B cell (primary cell): ENCODE measurements around the gene BHLHE40. TPM values are rescaled to one million over a fixed set of nuclear protein-coding genes. Genes with fewer than 3 reads are reported as not detected.

Experiments used
- ATAC-seq: fragments of 200-7000 bp; cut with Tn5 transposase; one replicate; pipeline ENCODE4 v1.10.0; 2021; ENCODE audit warnings: low read depth, mild to moderate bottlenecking, moderate number of reproducible peaks, moderate library complexity
- CTCF ChIA-PET: fragments of 350-600 bp; sonication (Branson Sonifier 250); formaldehyde crosslinking; loops from one replicate; lab custom pipeline; 2021; ENCODE audit warnings: antibody characterized with exemption, inconsistent platforms; lab: Charles Lee
- POLR2A ChIA-PET: fragments of 350-600 bp; sonication (Branson Sonifier 250); formaldehyde crosslinking; loops from one replicate; lab custom pipeline; 2021; ENCODE audit warnings: antibody characterized with exemption; lab: Charles Lee
- DNase-seq: peaks from one replicate; pipeline ENCODE4 v3.0.0; 2013
- H2AFZ ChIP-seq: 2 replicates; pipeline ENCODE4 v1.6.1; 2012; ENCODE audit warnings: mild to moderate bottlenecking, low read depth, low read length; ENCODE audit not compliant: insufficient read depth, poor library complexity, severe bottlenecking
- H3K27ac ChIP-seq, 2 donors: 1 replicate in 1 of 2; 2 replicates in 1 of 2; pipeline ENCODE4 v1.5.1; 2012 to 2013; ENCODE audit warnings: low read length in 2 of 2, mild to moderate bottlenecking in 2 of 2, moderate library complexity in 1 of 2
- H3K27me3 ChIP-seq, 4 experiments: fragments of 200-600 bp in 1 of 4; sonication (generic) in 1 of 4; replicated peaks in 1 of 4; 1 replicate in 2 of 4; 2 replicates in 2 of 4; pipeline versions ENCODE4 v1.6.1 to v1.7.0; 2013 to 2016; ENCODE audit warnings: low read length in 3 of 4, mild to moderate bottlenecking in 2 of 4, mixed read lengths in 1 of 4, moderate library complexity in 1 of 4; ENCODE audit not compliant: insufficient read depth in 4 of 4, control insufficient read depth in 3 of 4; ENCODE audit errors: control extremely low read depth in 1 of 4
- H3K36me3 ChIP-seq, 2 experiments: replicated peaks in 1 of 2; 1 replicate in 1 of 2; 2 replicates in 1 of 2; pipeline versions ENCODE4 v1.6.1 to v1.7.1; 2013; ENCODE audit warnings: low read length in 1 of 2; ENCODE audit not compliant: insufficient read depth in 2 of 2, control insufficient read depth in 1 of 2; ENCODE audit errors: control extremely low read depth in 1 of 2, extremely low read depth in 1 of 2
- H3K4me1 ChIP-seq, 2 donors: fragments of 200-600 bp in 1 of 2; sonication (generic) in 1 of 2; 1 replicate in 1 of 2; 2 replicates in 1 of 2; pipeline versions ENCODE4 v1.5.1 to v1.6.1; 2013 to 2017; ENCODE audit warnings: low read length in 2 of 2; ENCODE audit not compliant: control insufficient read depth in 2 of 2, insufficient read depth in 2 of 2
- H3K4me2 ChIP-seq: replicated peaks from 2 replicates; pipeline ENCODE3; 2012; ENCODE audit warnings: mild to moderate bottlenecking, low read depth, low read length; ENCODE audit not compliant: poor library complexity, severe bottlenecking
- H3K4me3 ChIP-seq, 5 experiments: fragments of 200-600 bp in 1 of 5; sonication (generic) in 1 of 5; 1 replicate in 3 of 5; 2 replicates in 2 of 5; pipeline versions ENCODE4 v1.5.1 to v1.7.0; 2011 to 2016; ENCODE audit warnings: low read length in 4 of 5, mild to moderate bottlenecking in 4 of 5, low read depth in 2 of 5, control low read depth in 1 of 5, moderate library complexity in 1 of 5; ENCODE audit not compliant: insufficient read depth in 1 of 5; ENCODE audit errors: control extremely low read depth in 1 of 5, extremely low read depth in 1 of 5
- H3K79me2 ChIP-seq: fragments of 200-600 bp; sonication (generic); one replicate; pipeline ENCODE4 v1.6.0; 2016; ENCODE audit warnings: low read length; ENCODE audit not compliant: control insufficient read depth, insufficient read depth
- H3K9ac ChIP-seq: fragments of 200-600 bp; sonication (generic); 2 replicates; pipeline ENCODE4 v1.6.1; 2017; ENCODE audit warnings: mild to moderate bottlenecking, low read length, moderate library complexity
- H3K9me3 ChIP-seq, 3 donors: one replicate each; pipeline versions ENCODE4 v1.6.1 to v1.7.1; 2013; ENCODE audit warnings: low read length in 2 of 3; ENCODE audit not compliant: control insufficient read depth in 2 of 3, insufficient read depth in 1 of 3; ENCODE audit errors: control extremely low read depth in 1 of 3
- H4K20me1 ChIP-seq: 2 replicates; pipeline ENCODE4 v1.6.0; 2012; ENCODE audit warnings: mild to moderate bottlenecking, low read length; ENCODE audit not compliant: insufficient read depth, control insufficient read depth, poor library complexity, severe bottlenecking
- H3K27ac Mint-ChIP-seq: one replicate; pipeline ENCODE4 v1.8.0; 2021; ENCODE audit warnings: mixed read lengths
- H3K27me3 Mint-ChIP-seq: one replicate; pipeline ENCODE4 v1.8.0; 2021; ENCODE audit warnings: mixed read lengths
- H3K4me1 Mint-ChIP-seq: one replicate; pipeline ENCODE4 v1.8.0; 2021; ENCODE audit warnings: mixed read lengths
- H3K4me3 Mint-ChIP-seq: one replicate; pipeline ENCODE4 v1.8.0; 2021; ENCODE audit warnings: mixed read lengths
- H3K9me3 Mint-ChIP-seq: one replicate; pipeline ENCODE4 v1.8.0; 2022; ENCODE audit warnings: mixed read lengths; ENCODE audit not compliant: insufficient read depth
- CTCF ChIP-seq: fragments of 200-600 bp; IDR thresholded peaks from one replicate; pipeline ENCODE4 v1.8.0; 2022; ENCODE audit warnings: antibody characterized with exemption, mild to moderate bottlenecking
- EZH2 ChIP-seq: IDR thresholded peaks from 2 replicates; pipeline ENCODE4 v1.6.1; 2012; ENCODE audit warnings: borderline replicate concordance, low read depth, mild to moderate bottlenecking, moderate library complexity, low read length; ENCODE audit not compliant: insufficient read depth, poor library complexity, severe bottlenecking
- WGBS: methylation state at CpG from one replicate; pipeline ENCODE4 v1.1.5; 2013; ENCODE audit warnings: missing lambda C conversion rate; ENCODE audit not compliant: insufficient coverage; 5-methylcytosine and 5-hydroxymethylcytosine counted together
- intact Hi-C: fragments of 100-400 bp; cut with micrococcal nuclease; formaldehyde crosslinking; loops from one replicate; pipeline ENCODE4 v1.10.0; 2022
- polyA plus RNA-seq: library from polyadenylated mRNA; depleted of rRNA; stranded (reverse); fragments of >200 nt; gene quantifications from 2 replicates; pipeline ENCODE4 v1.2.3, GENCODE V29; 2012
- total RNA-seq, 2 donors: library from RNA; stranded (reverse); fragments of 120-200 nt in 1 of 2; gene quantifications; 1 replicate in 1 of 2; 2 replicates in 1 of 2; pipeline versions ENCODE4 v1.2.3 to v1.2.4, GENCODE V29; 2013 to 2022

Gene BHLHE40
- total and polyA plus RNA-seq, 2 donors (not counting 1 experiment from before 2014, with no cell fraction given), result 26.2 to 53.8 TPM

DNA sequence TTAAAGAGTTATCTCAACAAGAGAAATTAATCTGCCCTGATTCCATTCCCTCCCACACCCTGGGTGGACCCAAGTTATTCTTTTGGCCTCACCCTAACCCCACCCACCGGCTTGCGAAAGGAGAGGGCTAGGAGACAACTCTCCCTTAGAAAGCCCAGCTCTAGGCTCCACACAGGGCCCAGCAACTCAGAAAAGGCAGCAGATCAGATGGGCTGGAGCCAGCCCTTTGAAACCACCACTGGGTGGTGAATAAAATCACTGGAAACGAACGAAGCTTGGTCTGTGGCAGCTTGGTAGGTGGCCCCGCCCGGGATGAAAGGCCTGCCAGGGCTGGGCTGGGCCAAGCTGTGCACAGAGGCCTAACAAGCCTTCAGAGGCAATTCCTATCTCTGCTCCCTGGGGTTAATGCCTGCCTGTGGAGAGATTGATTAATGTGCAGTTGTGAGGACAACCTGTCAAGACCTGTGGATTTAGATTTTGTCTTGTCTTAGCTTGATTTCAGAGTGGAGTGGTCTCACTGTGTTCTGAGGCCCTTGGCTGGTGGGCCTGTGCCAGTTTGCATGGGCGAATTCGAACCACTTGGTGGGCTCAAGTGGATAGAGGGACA lies 38.8 kb downstream of the BHLHE40 start:
- ChIA-PET CTCF (interaction anchor here (0.5 to 4.1 kb wide), 7 partner anchors 8 to 40 kb away, joined by 3 to 21 read pairs (median 4); partner anchors contain the start of gene BHLHE40), POLR2A (interaction anchor here (3.3 kb wide), 1 partner anchor 39 kb away, joined by 18 read pairs; the partner anchor contains the start of gene BHLHE40)
- ATAC-seq (no peak), DNase-seq (no peak)
- TF ChIP-seq EZH2 (no peak), CTCF (no peak)
- peak overlapping the region; percentile 9 for H2AFZ ChIP-seq
- H3K4me1 ChIP-seq, result peaks cover 46 to 67% of the 10 kb centered on the region in 2 donors
- no peaks in the 10 kb centered on the region for H3K36me3 ChIP-seq
- intact Hi-C loops, result no loop called here
- no peak overlapping the region for H3K27ac ChIP-seq
- no peak overlapping the region for H3K4me3 ChIP-seq
- H3K9me3 ChIP-seq, result no peaks in the 10 kb centered on the region
- Mint-ChIP-seq H3K27me3 (no peaks in the 10 kb centered on the region), H3K4me1 (peaks cover 73% of the 10 kb centered on the region), H3K27ac (peak overlapping the region; percentile 83), H3K9me3 (no peaks in the 10 kb centered on the region), H3K4me3 (no peak overlapping the region)
- WGBS, result 82% methylated on average over 8 of the region's 8 CpGs
- H3K79me2 ChIP-seq, result no peaks in the 10 kb centered on the region
- H3K9ac ChIP-seq, result no peak overlapping the region
- no peaks in the 10 kb centered on the region for H4K20me1 ChIP-seq
- H3K27me3 ChIP-seq, result no peaks in the 10 kb centered on the region
- peak overlapping the region; percentile 14 for H3K4me2 ChIP-seq
